Endothelial cell of umbilical vein (primary cell): ENCODE results near the gene CORO6. TPM values are rescaled to one million over a fixed set of nuclear protein-coding genes. Genes with fewer than 3 reads are reported as not detected.

Experiments used
- BruUV-seq: library from RNA; stranded (reverse); fragments of 400-500 nt; replicated peaks from 2 replicates; lab custom pipeline; 2021; lab: Mats Ljungman, UMichigan
- CTCF ChIA-PET: fragments of 300-600, 350-600 bp; sonication (Branson Sonifier 250); formaldehyde crosslinking; loops from one replicate; lab custom pipeline; 2021; ENCODE audit warnings: antibody characterized with exemption, inconsistent platforms; lab: Charles Lee
- POLR2A ChIA-PET: fragments of 300-600, 350-600 bp; sonication (Branson Sonifier 250); formaldehyde crosslinking; loops from one replicate; lab custom pipeline; 2021; ENCODE audit warnings: antibody characterized with exemption, inconsistent platforms; lab: Charles Lee
- DNase-seq: peaks from one replicate; pipeline ENCODE4 v3.0.0-alpha.2; 2011; ENCODE audit warnings: low read depth, low spot score
- FAIRE-seq: peaks from 2 replicates; lab custom pipeline; 2011; peaks lifted over from hg19 to GRCh38; lab: Jason Lieb, UNC
- H2AFZ ChIP-seq: 2 replicates; pipeline ENCODE4 v1.6.0; 2012; ENCODE audit warnings: low read depth, low read length, control low read depth, inconsistent platforms
- H3K27ac ChIP-seq: 2 replicates; pipeline ENCODE4 v1.5.1; 2011; ENCODE audit warnings: low read depth, mild to moderate bottlenecking, control low read depth, low read length, moderate library complexity; ENCODE audit not compliant: insufficient read depth
- H3K27me3 ChIP-seq, 2 experiments: 2 replicates each; pipeline versions ENCODE4 v1.6.0 to v1.6.1; 2011; ENCODE audit warnings: low read length in 2 of 2, mixed read lengths in 1 of 2; ENCODE audit not compliant: control insufficient read depth in 2 of 2, insufficient read depth in 2 of 2
- H3K36me3 ChIP-seq, 2 experiments: 2 replicates in 1 of 2; 3 replicates in 1 of 2; pipeline ENCODE4 v1.5.1; 2011; ENCODE audit warnings: low read length in 2 of 2, mild to moderate bottlenecking in 1 of 2, moderate library complexity in 1 of 2; ENCODE audit not compliant: control insufficient read depth in 2 of 2, insufficient read depth in 2 of 2; ENCODE audit errors: extremely low read depth in 1 of 2
- H3K4me1 ChIP-seq: 3 replicates; pipeline ENCODE4 v1.5.1; 2011; ENCODE audit warnings: mild to moderate bottlenecking, low read length; ENCODE audit not compliant: control insufficient read depth, insufficient read depth; ENCODE audit errors: extremely low read depth
- H3K4me2 ChIP-seq: 2 replicates; pipeline ENCODE4 v1.6.1; 2011; ENCODE audit warnings: low read length, control low read depth, mixed read lengths; ENCODE audit not compliant: insufficient read depth
- H3K4me3 ChIP-seq, 3 experiments: fragments of 200-600 bp in 1 of 3; sonication (generic), shearing (Covaris generic) in 1 of 3; replicated peaks in 1 of 3; 2 replicates each; pipeline ENCODE4 v1.5.1; 2011 to 2016; ENCODE audit warnings: control low read depth in 3 of 3, low read length in 3 of 3, mild to moderate bottlenecking in 2 of 3, inconsistent platforms in 1 of 3, low read depth in 1 of 3, moderate library complexity in 1 of 3; ENCODE audit not compliant: insufficient read depth in 1 of 3
- H3K79me2 ChIP-seq: 2 replicates; pipeline ENCODE4 v1.6.0; 2012; ENCODE audit warnings: low read length, inconsistent platforms; ENCODE audit not compliant: control insufficient read depth, insufficient read depth
- H3K9ac ChIP-seq: replicated peaks from 2 replicates; pipeline ENCODE3; 2011; ENCODE audit warnings: low read length, control low read depth; ENCODE audit not compliant: insufficient read depth; ENCODE audit errors: extremely low read depth
- H3K9me1 ChIP-seq: replicated peaks from 3 replicates; pipeline ENCODE4 v1.6.0; 2011; ENCODE audit warnings: mild to moderate bottlenecking, low read length; ENCODE audit not compliant: control insufficient read depth, insufficient read depth; ENCODE audit errors: extremely low read depth
- H3K9me3 ChIP-seq: replicated peaks from 2 replicates; pipeline ENCODE4 v1.5.1; 2012; ENCODE audit warnings: low read length, inconsistent platforms; ENCODE audit not compliant: control insufficient read depth, insufficient read depth
- H4K20me1 ChIP-seq: replicated peaks from 2 replicates; pipeline ENCODE3; 2011; ENCODE audit warnings: mild to moderate bottlenecking, low read length; ENCODE audit not compliant: control insufficient read depth, insufficient read depth; ENCODE audit errors: extremely low read depth
- EZH2 ChIP-seq: IDR thresholded peaks from 2 replicates; pipeline ENCODE4 v1.6.1; 2012; ENCODE audit warnings: borderline replicate concordance, low read depth, mild to moderate bottlenecking, moderate library complexity, low read length, inconsistent platforms; ENCODE audit not compliant: severe bottlenecking
- FOS ChIP-seq: IDR thresholded peaks from 2 replicates; pipeline ENCODE4 v1.6.1; 2011; ENCODE audit warnings: mild to moderate bottlenecking, low read length, moderate library complexity, borderline replicate concordance; ENCODE audit not compliant: insufficient read depth
- GATA2 ChIP-seq: IDR thresholded peaks from 2 replicates; pipeline ENCODE4 v1.7.0; 2011; ENCODE audit warnings: low read depth, mild to moderate bottlenecking, moderate library complexity, mixed read lengths, low read length; ENCODE audit not compliant: insufficient read length, insufficient read depth
- JUN ChIP-seq: IDR thresholded peaks from 2 replicates; pipeline ENCODE4 v1.6.1; 2011; ENCODE audit warnings: borderline replicate concordance, low read depth; ENCODE audit not compliant: insufficient read length, insufficient read depth
- MYC ChIP-seq: IDR thresholded peaks from one replicate; pipeline ENCODE4 v1.6.1; 2011; ENCODE audit warnings: mild to moderate bottlenecking, low read depth, low read length
- POLR2A ChIP-seq: IDR thresholded peaks from 2 replicates; pipeline ENCODE4 v1.6.1; 2012; ENCODE audit warnings: low read depth, mild to moderate bottlenecking, control low read depth, low read length
- POLR2AphosphoS5 ChIP-seq: IDR thresholded peaks from 2 replicates; pipeline ENCODE4 v1.6.1; 2012; ENCODE audit warnings: low read depth, mild to moderate bottlenecking, control low read depth, low read length, moderate library complexity; ENCODE audit not compliant: insufficient read depth
- dilution Hi-C: fragments of 300-500 bp; cut with MboI; formaldehyde crosslinking; loops from one replicate; pipeline ENCODE4 v1.15.0; 2019; ENCODE audit warnings: low sequenced_read_pairs; ENCODE audit not compliant: extremely low pct_ligation_motif_present
- intact Hi-C: fragments of 100-400 bp; cut with micrococcal nuclease; formaldehyde crosslinking; loops from one replicate; pipeline ENCODE4 v1.10.0; 2022
- polyA plus RNA-seq, 4 experiments: library from polyadenylated mRNA; depleted of rRNA in 3 of 4; stranded (reverse) in 3 of 4; unstranded in 1 of 4; fragments of >200 nt; gene quantifications; 2 replicates each; pipeline versions ENCODE4 v1.2.1 to v1.2.3, GENCODE V29; 2011 to 2012; ENCODE audit warnings: missing spikeins in 1 of 4
- total RNA-seq: library from RNA; stranded (reverse); gene quantifications from 2 replicates; pipeline ENCODE4 v1.2.3, GENCODE V29; 2021
- TF ChIP-seq, protein P1 (sequence below): IDR thresholded peaks from 2 replicates; pipeline ENCODE4 v1.6.1; 2011; ENCODE audit not compliant: insufficient read depth, insufficient read length

Gene CORO6
- total and polyA plus RNA-seq, 2 donors (not counting 3 experiments of a cell fraction or from before 2014, with no cell fraction given), result 10.7 to 14.7 TPM

- no peak for DNase-seq
- POLR2A ChIA-PET, result interaction anchor here (0.6 to 0.7 kb wide), 2 partner anchors 286 to 417 kb away, joined by 3 read pairs; no protein-coding TSS in a partner anchor
These were observed 55.5 kb downstream of the CORO6 start for GRCh38 chr17:29567304-29567553.

GRCh38 chr17:29566473-29567303 lies 56.0 kb downstream of the CORO6 start, which contains the start of gene ABHD15:
Gene ABHD15 (minus strand): TSS chr17:29567037. CDS start chr17:29566966, 71 bp downstream.
- Histone ChIP-seq H3K4me1 (peaks cover 22% of the 10 kb centered on the region), H3K9me1 (no peaks in the 10 kb centered on the region), H2AFZ (peak within 1 kb of the TSS; percentile 91), H3K9me3 (no peaks in the 10 kb centered on the region), H3K27me3 (no peaks in the 10 kb centered on the region), H3K4me3 (peak within 1 kb of the TSS; percentile 46 to 77 (median 70)), H3K27ac (peak within 1 kb of the TSS; percentile 1), H3K4me2 (peak within 1 kb of the TSS; percentile 90), H4K20me1 (no peaks in the 10 kb centered on the region), H3K36me3 (peaks cover 0 to under 1% of the 10 kb centered on the region in 2 experiments), H3K79me2 (no peaks in the 10 kb centered on the region), H3K9ac (no peak within 1 kb of the TSS)
- dilution Hi-C loops, result no loop called here
- FAIRE-seq (peak; percentile 55), DNase-seq (peak; percentile 79)
- no peak for TF ChIP-seq EZH2
- TF ChIP-seq POLR2AphosphoS5, result peak; percentile 54
- ChIA-PET POLR2A (interaction anchor here (0.6 to 0.7 kb wide), 2 partner anchors 285 to 417 kb away, joined by 3 read pairs; no protein-coding TSS in a partner anchor), CTCF (interaction anchor here (0.6 to 7.6 kb wide), 10 partner anchors 11 to 449 kb away, joined by 3 to 39 read pairs (median 5); partner anchors contain the start of gene ANKRD13B)
- BruUV-seq, result no TSS peak
- intact Hi-C loops, result loop anchor here (1.0 to 5.0 kb wide), 4 partner anchors 25 to 274 kb away; partner anchors contain the start of genes NUFIP2 and TAOK1

More at GRCh38 chr17:29567304-29567553, 55.5 kb downstream of the CORO6 start:
- TF ChIP-seq FOS (no peak), JUN (no peak), POLR2A (no peak), MYC (no peak), GATA2 (no peak)
- TF ChIP-seq, protein P1, sequence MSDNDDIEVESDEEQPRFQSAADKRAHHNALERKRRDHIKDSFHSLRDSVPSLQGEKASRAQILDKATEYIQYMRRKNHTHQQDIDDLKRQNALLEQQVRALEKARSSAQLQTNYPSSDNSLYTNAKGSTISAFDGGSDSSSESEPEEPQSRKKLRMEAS, result no peak
- CTCF ChIA-PET, result interaction anchor here (0.6 to 7.6 kb wide), 8 partner anchors 11 to 450 kb away, joined by 3 to 39 read pairs (median 6); partner anchors contain the start of gene ANKRD13B
- H3K27ac ChIP-seq, result no peak overlapping the region
- no peaks in the 10 kb centered on the region for H3K9me3 ChIP-seq
- peak overlapping the region; percentile 91 for H2AFZ ChIP-seq
- peak overlapping the region; percentile 90 for H3K4me2 ChIP-seq
- intact Hi-C loops, result loop anchor here (1.0 to 5.0 kb wide), 4 partner anchors 24 to 275 kb away; partner anchors contain the start of genes NUFIP2 and TAOK1
- peaks cover 0 to 2% of the 10 kb centered on the region in 2 experiments for H3K36me3 ChIP-seq
- H3K4me3 ChIP-seq, result peak overlapping the region; percentile 46 to 77 (median 70)
- no peak for FAIRE-seq
- dilution Hi-C loops, result no loop called here
- no peaks in the 10 kb centered on the region for H3K9me1 ChIP-seq
- H3K9ac ChIP-seq, result no peak overlapping the region
- no peaks in the 10 kb centered on the region for H3K79me2 ChIP-seq
- no peaks in the 10 kb centered on the region for H3K27me3 ChIP-seq
- BruUV-seq, result no TSS peak
- no peaks in the 10 kb centered on the region for H4K20me1 ChIP-seq
- H3K4me1 ChIP-seq, result peaks cover 22% of the 10 kb centered on the region
